NCI-H128 (cell line): Measurements from ENCODE around the gene TMEM187.
"Not testable (repeated sequence)": the region's sequence is repeated elsewhere in the genome, so short reads cannot be mapped to it uniquely, and the experiment has no call there.

Experiments used
- DNase-seq: peaks from one replicate; lab custom pipeline; 2025; ENCODE audit not compliant: unreplicated experiment; lab: John Stamatoyannopoulos, UW

TMEM187 gene

GRCh38 chrX:153994398-153994797 lies 21.8 kb downstream of the TMEM187 start:
- not testable (repeated sequence) for DNase-seq

GRCh38 chrX:153995504-153995903 lies 22.9 kb downstream of the TMEM187 start:
- DNase-seq: no peak

GRCh38 chrX:153999359-154000037 lies 26.9 kb downstream of the TMEM187 start:
- DNase-seq: no peak

DNA sequence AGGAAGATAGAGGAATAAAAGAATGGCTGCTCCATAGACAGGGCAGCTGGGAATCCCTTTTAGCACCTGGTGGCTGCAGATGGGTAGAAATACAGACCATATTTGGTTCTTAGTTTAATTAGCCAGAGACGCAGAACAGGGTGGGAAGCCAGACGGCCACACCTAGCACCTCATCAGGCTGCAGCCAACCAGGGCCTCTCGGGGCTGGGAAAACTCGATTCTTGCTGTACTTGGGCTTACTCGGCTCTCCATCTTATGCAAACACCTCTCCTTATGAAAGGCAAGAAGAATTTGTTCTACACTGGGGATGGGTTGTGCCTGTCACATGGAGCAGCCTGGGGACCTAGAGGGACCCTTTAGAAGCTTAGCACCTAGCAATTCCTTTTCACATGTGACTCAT lies 27.5 kb downstream of the TMEM187 start:
- no peak for DNase-seq

DNA sequence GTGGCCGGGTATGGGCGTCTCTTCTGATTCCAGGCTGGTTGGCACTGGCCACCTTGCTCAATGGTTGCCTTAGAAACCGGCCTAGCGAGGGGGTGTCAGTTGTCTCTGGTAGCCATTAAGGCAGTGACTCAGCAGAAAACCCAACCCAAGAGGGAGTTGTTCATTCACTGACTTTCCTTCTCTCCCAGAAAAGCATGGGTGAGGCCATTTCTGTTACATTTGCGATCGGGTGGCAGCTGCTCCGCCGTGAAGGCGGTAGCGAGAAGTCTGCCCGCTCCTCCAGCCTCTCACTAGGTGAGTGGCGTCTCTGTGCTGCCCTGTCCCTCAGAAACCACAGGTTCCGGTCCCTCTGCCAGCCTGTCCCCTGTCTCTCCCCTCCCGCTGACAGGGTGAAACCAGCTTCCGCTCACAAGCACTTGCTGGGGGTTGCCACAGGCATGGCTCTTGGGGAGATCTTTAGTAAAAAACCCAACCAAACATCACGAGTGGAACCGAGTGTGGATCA lies 29.7 kb downstream of the TMEM187 start:
- DNase-seq: no peak

- DNase-seq: no peak
Measured at GRCh38 chrX:154004315-154004714, 31.8 kb downstream of the TMEM187 start.

DNA sequence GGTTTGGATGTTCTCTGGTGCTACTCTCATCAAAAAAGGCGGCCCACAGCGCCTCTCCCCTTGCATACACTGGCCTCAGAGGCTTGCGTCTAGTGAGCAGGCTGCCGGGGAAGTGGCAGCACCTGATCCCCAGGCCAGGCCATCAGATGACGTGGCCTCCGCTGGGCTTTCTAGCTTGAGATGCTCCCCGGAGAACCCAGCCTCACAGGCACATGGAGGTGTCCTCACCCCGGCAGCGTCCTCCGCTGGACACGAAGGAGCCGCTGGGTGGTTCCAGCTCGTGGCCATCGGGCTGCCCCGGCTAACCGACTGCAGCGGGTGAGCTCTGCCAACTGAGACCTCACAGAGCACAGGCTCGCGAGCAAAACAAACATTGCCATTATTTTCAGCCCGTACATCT lies 34.4 kb downstream of the TMEM187 start:
- DNase-seq: no peak

- DNase-seq: no peak
Measured at GRCh38 chrX:154008521-154008920, 36.0 kb downstream of the TMEM187 start.

DNA sequence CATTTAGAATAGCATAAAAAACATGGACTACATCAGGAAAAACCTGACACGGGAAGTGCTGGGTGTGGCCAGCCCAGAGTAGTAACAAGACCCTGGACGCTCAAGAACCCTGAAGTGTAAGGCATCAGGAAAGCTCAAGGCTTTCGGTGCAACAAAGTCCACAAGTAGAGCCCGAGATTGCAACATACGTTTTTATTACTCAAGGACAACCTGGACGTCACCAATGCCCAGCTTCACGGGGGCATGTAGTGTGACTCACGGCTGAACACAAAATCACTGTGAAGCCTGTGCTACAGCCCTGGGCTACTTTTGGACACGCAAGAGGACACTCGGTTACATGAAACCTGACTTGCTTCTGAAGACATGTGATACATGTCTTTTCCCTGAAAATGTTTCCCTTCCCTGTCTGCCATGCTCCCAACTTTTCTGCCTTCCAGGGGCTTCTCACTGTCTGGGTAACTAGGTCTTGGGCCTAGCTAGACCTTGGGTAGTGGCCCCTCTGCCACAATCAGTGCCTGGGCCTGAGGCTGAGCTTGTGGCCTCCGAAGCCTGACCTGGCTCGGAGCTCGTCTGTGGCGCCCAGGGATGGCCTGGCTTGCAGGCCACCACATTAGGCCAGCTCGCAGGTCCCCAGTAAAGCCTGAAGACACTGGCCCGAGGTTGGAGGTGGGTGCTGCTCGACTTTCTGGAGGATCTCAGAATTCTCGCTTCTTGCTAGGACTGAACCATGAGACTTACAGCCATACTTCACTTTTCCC lies 38.0 kb downstream of the TMEM187 start:
- DNase-seq: no peak

DNA sequence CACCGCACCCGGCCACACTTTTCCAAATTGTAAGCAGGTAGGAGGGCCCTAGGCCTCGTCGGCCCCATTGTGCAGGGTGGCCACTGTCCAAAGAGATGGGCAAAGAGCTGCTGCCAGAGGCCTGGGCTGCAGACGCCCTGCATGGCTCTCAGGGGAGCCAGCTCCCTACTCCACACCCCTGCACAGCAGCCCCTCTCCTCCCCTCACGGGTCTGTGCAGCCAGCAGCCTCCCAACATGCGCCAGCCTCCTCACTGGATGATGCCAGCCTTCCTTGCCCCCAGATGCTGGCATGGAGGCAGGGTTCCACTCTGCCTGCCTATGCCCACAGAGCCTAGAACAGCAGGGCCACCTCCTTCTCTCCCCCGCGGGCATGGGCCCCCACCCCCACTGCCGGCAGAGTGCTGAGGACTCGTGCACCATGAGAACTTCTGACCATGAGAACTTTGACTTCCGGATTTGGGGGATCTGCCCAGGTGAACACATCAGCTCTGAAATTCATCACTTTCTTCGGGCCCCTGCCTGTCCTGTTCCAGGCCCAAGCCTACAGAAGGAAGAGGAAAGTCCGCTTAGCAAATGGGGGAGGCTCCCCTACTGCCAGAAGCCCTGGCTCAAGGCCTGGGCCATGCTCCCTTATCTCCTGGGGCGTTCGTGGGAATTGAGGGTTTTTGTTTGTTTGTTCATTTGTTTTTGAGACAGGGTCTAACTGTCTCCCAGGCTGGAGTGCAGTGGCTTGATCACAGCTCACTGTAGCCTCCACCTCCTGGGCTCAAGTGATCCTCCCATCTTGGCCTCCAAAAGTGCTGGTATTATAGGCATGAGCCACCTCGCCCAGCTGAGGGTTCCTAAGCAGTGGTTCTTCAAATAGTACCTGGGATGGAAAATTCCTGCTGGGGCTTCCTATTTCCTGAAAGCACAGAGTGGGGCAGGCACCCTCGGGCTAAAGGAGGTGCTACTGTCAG lies 39.1 kb downstream of the TMEM187 start:
- no peak for DNase-seq

GRCh38 chrX:154012336-154012991 lies 39.9 kb downstream of the TMEM187 start:
- no peak for DNase-seq

DNA sequence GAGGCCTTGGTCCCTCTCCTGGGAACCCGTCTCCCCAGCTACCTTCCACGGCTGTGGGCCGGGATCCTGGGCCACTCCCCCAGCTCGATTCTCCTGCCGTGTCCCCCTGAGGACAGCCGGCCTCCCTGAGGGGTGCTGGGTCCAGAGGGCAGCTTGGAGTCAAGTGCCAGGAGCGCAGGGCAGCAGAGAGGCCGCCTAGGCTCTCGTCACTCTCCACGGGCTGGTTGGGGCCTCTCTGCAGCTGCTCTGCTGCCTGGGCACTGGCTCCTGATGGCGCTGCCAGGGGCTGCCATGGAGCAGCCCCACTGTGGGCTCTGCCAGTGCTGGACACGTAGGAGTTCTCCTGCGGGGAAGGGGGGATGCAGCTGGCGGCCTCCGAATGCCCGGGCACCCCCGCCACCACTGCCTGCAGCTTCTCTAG lies 40.5 kb downstream of the TMEM187 start:
- DNase-seq: no peak

GRCh38 chrX:154013614-154014360 lies 41.2 kb downstream of the TMEM187 start:
- no peak for DNase-seq

GRCh38 chrX:154014429-154015380 lies 42.2 kb downstream of the TMEM187 start:
- DNase-seq: no peak

- no peak for DNase-seq
Measured at GRCh38 chrX:154015581-154016264, 43.2 kb downstream of the TMEM187 start.

DNA sequence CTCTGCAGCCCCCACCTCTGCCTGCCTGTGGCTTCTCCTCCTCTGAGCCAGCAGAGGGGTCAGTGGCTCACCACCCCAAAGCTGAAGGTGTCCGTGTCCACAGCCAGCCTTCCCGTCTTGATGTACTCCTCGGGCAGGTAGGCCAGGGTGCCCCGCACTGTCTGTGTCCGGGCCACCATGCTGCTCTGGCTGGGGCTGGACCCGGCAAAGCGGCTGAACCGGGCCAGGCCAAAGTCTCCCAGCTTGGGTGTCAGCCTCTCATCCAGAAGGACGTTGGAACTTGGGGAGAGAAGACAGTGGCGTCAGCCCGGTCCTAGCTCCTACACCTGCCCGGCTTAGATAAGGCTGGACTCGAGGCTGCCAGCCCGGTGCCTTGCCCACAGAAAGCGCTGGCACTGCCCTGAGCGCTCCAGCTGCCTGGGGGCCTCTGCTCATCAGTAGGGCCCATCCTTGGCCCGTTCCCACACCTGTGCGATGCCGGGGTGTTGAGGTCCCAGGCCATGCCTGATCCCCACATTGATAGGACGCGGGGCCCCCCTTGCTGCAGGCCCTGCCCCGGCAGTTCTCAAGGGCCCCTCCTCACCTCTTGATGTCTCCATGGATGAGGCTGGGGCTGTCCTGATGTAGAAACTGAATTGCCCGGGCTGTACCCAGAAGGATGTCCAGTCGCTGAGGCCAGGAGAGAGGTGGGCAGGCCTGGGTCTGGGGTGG lies 44.0 kb downstream of the TMEM187 start:
- no peak for DNase-seq

GRCh38 chrX:154017766-154018517 lies 45.4 kb downstream of the TMEM187 start:
- DNase-seq: no peak
